Measurements from ENCODE around the gene TMEM37. TPM values are rescaled to one million over a fixed set of nuclear protein-coding genes. Genes with fewer than 3 reads are reported as not detected.

The TMEM37 gene
- polyA plus RNA-seq, 1 of the 3 experiments (the other 2 are of a cell fraction): 0.25 TPM

DNA sequence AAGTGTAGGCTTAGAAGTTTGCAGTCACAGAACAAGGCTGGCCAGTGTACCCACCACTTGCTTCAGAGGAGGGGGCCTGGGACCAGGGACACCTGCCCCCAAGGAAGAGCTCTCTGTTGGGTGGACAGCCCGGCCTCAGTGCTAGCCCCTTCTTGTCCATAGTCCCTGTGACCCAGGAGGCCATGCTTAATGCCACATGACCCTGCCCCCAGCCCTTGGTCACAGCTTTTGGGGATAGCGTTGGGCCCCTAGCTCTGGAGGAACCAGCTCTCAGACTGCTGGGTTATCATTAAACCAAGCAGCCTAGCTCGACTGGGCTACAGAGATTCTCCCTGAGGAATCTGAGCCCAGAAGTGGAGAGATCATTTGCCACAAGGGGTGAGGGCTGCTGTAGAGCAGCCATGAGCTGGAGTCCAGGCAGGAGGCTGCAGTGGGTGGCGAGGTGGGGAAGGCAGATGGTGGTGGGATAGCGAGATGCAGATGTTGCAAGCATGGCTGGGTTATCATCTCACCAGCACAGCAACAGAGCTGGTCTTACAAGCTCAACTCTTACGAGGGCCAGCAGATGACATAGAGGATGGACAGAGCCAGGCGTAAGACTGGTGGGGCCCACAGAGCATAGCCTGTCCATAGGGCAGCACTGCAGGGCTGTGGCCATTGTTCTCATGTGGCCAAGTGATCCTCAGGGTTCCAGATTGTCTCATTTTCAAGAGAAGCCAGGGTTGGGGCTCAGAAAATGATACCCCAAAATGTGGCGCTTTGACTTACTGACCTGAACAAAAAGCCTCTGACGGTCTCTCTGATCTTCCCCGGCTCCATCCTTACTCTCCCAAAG is 7.2 kb upstream of the TMEM37 start:
- Histone ChIP-seq H3K27ac (ENCODE audit: low read depth in 2 of 2, low read length in 1 of 2) (no peak overlapping the region), H3K4me3 (ENCODE audit: low read depth in 2 of 2, low read length in 1 of 2) (no peak overlapping the region), H3K36me3 (replicated peaks in 1 of 2; ENCODE audit: control insufficient read depth in 1 of 2, insufficient read depth in 2 of 2, low read length in 1 of 2) (no peaks in the 10 kb centered on the region), H3K4me1 (ENCODE audit: control insufficient read depth in 1 of 2, insufficient read depth in 2 of 2, low read depth in 1 of 2, low read length in 1 of 2) (peaks cover 0 to 3% of the 10 kb centered on the region in 2 experiments; a peak in 1 of 4 replicates), H3K27me3 (ENCODE audit: insufficient read depth) (peaks cover 7% of the 10 kb centered on the region), H3K9me2 (no peaks in the 10 kb centered on the region), H3K79me2 (ENCODE audit: insufficient read depth) (no peaks in the 10 kb centered on the region), H2AFZ (ENCODE audit: low read depth) (no peak overlapping the region), H3F3A (replicated peaks; ENCODE audit: insufficient read depth) (no peaks in the 10 kb centered on the region), H4K20me1 (ENCODE audit: insufficient read depth) (no peaks in the 10 kb centered on the region), H3K9ac (no peak overlapping the region), H3K4me2 (no peak overlapping the region), H3K9me3 (no peaks in the 10 kb centered on the region)
- 50% methylated on average over 7 of the region's 10 CpGs for WGBS (ENCODE audit: low lambda C conversion rate)
- POLR2A ChIA-PET: no interaction called here
- no peak for DNase-seq
- TF ChIP-seq, protein P1, sequence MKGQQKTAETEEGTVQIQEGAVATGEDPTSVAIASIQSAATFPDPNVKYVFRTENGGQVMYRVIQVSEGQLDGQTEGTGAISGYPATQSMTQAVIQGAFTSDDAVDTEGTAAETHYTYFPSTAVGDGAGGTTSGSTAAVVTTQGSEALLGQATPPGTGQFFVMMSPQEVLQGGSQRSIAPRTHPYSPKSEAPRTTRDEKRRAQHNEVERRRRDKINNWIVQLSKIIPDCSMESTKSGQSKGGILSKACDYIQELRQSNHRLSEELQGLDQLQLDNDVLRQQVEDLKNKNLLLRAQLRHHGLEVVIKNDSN (IDR thresholded peaks at IDR 0.05; ENCODE audit: borderline replicate concordance, low read depth): no peak
- TF ChIP-seq GATA2 (CRISPR knock-in tag; IDR thresholded peaks at IDR 0.05) (no peak), CHD2 (IDR thresholded peaks at IDR 0.05; ENCODE audit: low read length, partially characterized antibody) (no peak), GABPA (IDR thresholded peaks at IDR 0.05; ENCODE audit: low read depth) (no peak), FOXJ3 (CRISPR knock-in tag; IDR thresholded peaks at IDR 0.05) (no peak), FOXM1 (IDR thresholded peaks at IDR 0.05; ENCODE audit: low read depth) (no peak), EP300 (IDR thresholded peaks at IDR 0.05; ENCODE audit: borderline replicate concordance in 1 of 2, low read depth in 1 of 2, low read length in 1 of 2) (no peak), MEF2A (IDR thresholded peaks at IDR 0.05; ENCODE audit: borderline replicate concordance, low read depth) (no peak), RXRA (IDR thresholded peaks at IDR 0.05; ENCODE audit: borderline replicate concordance, low read depth) (no peak)
- TF ChIP-seq, protein P2, sequence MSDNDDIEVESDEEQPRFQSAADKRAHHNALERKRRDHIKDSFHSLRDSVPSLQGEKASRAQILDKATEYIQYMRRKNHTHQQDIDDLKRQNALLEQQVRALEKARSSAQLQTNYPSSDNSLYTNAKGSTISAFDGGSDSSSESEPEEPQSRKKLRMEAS (IDR thresholded peaks at IDR 0.05; ENCODE audit: low read depth): no peak
- CTCF ChIA-PET: interaction anchor here (1.2 to 3.8 kb wide), 3 partner anchors 11 to 52 kb away, joined by 3 to 17 read pairs (median 5); no protein-coding TSS in a partner anchor

DNA sequence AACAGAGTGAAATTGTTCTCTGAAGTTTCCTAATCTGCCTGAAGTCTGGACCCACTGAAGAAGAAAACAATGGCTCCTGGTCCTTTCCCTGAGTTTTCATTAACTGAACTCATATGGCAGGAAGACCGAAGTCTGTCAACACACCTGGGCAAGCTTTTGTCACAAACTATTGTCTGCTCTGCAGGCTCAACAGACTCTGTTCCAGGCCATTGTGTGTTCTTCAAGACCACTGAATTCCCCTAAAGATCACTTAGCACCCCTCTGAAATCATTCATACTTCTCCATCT is 6.6 kb upstream of the TMEM37 start:
- no peak for DNase-seq
- Histone ChIP-seq H2AFZ (ENCODE audit: low read depth) (no peak overlapping the region), H3K27ac (ENCODE audit: low read depth in 2 of 2, low read length in 1 of 2) (no peak overlapping the region), H3K4me1 (ENCODE audit: control insufficient read depth in 1 of 2, insufficient read depth in 2 of 2, low read depth in 1 of 2, low read length in 1 of 2) (peaks cover 0 to 3% of the 10 kb centered on the region in 2 experiments; a peak in 2 of 4 replicates), H3K4me2 (no peak overlapping the region), H3K36me3 (replicated peaks in 1 of 2; ENCODE audit: control insufficient read depth in 1 of 2, insufficient read depth in 2 of 2, low read length in 1 of 2) (no peaks in the 10 kb centered on the region), H4K20me1 (ENCODE audit: insufficient read depth) (no peaks in the 10 kb centered on the region), H3K9me3 (no peaks in the 10 kb centered on the region), H3F3A (replicated peaks; ENCODE audit: insufficient read depth) (no peaks in the 10 kb centered on the region), H3K9ac (no peak overlapping the region), H3K79me2 (ENCODE audit: insufficient read depth) (no peaks in the 10 kb centered on the region), H3K9me2 (no peaks in the 10 kb centered on the region), H3K27me3 (ENCODE audit: insufficient read depth) (peaks cover 7% of the 10 kb centered on the region), H3K4me3 (ENCODE audit: low read depth in 2 of 2, low read length in 1 of 2) (no peak overlapping the region)
- CTCF ChIA-PET: interaction anchor here (1.9 to 3.8 kb wide), 2 partner anchors 15 to 51 kb away, joined by 5 to 17 read pairs; no protein-coding TSS in a partner anchor
- WGBS (ENCODE audit: low lambda C conversion rate): 67% methylated on average over 1 of the region's 1 CpG
- POLR2A ChIA-PET: no interaction called here
- no peak for TF ChIP-seq EZH2phosphoT487 (IDR thresholded peaks at IDR 0.05; ENCODE audit: borderline replicate concordance, low read depth)
- no peak for TF ChIP-seq YY1 (IDR thresholded peaks at IDR 0.05; ENCODE audit: low read depth)
- TF ChIP-seq MXI1 (IDR thresholded peaks at IDR 0.05; ENCODE audit: low read depth, low read length): no peak
- TF ChIP-seq, protein P3, sequence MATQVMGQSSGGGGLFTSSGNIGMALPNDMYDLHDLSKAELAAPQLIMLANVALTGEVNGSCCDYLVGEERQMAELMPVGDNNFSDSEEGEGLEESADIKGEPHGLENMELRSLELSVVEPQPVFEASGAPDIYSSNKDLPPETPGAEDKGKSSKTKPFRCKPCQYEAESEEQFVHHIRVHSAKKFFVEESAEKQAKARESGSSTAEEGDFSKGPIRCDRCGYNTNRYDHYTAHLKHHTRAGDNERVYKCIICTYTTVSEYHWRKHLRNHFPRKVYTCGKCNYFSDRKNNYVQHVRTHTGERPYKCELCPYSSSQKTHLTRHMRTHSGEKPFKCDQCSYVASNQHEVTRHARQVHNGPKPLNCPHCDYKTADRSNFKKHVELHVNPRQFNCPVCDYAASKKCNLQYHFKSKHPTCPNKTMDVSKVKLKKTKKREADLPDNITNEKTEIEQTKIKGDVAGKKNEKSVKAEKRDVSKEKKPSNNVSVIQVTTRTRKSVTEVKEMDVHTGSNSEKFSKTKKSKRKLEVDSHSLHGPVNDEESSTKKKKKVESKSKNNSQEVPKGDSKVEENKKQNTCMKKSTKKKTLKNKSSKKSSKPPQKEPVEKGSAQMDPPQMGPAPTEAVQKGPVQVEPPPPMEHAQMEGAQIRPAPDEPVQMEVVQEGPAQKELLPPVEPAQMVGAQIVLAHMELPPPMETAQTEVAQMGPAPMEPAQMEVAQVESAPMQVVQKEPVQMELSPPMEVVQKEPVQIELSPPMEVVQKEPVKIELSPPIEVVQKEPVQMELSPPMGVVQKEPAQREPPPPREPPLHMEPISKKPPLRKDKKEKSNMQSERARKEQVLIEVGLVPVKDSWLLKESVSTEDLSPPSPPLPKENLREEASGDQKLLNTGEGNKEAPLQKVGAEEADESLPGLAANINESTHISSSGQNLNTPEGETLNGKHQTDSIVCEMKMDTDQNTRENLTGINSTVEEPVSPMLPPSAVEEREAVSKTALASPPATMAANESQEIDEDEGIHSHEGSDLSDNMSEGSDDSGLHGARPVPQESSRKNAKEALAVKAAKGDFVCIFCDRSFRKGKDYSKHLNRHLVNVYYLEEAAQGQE (IDR thresholded peaks at IDR 0.05; ENCODE audit: low read depth, low read length): no peak
- TF ChIP-seq, protein P4, sequence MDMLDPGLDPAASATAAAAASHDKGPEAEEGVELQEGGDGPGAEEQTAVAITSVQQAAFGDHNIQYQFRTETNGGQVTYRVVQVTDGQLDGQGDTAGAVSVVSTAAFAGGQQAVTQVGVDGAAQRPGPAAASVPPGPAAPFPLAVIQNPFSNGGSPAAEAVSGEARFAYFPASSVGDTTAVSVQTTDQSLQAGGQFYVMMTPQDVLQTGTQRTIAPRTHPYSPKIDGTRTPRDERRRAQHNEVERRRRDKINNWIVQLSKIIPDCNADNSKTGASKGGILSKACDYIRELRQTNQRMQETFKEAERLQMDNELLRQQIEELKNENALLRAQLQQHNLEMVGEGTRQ (IDR thresholded peaks at IDR 0.05; ENCODE audit: borderline replicate concordance, low read depth, low read length): no peak
- no peak for TF ChIP-seq EP300 (IDR thresholded peaks at IDR 0.05; ENCODE audit: borderline replicate concordance in 1 of 2, low read depth in 1 of 2, low read length in 1 of 2)
- no peak for TF ChIP-seq RAD21 (IDR thresholded peaks at IDR 0.05; ENCODE audit: low read length)
- TF ChIP-seq, protein P5, sequence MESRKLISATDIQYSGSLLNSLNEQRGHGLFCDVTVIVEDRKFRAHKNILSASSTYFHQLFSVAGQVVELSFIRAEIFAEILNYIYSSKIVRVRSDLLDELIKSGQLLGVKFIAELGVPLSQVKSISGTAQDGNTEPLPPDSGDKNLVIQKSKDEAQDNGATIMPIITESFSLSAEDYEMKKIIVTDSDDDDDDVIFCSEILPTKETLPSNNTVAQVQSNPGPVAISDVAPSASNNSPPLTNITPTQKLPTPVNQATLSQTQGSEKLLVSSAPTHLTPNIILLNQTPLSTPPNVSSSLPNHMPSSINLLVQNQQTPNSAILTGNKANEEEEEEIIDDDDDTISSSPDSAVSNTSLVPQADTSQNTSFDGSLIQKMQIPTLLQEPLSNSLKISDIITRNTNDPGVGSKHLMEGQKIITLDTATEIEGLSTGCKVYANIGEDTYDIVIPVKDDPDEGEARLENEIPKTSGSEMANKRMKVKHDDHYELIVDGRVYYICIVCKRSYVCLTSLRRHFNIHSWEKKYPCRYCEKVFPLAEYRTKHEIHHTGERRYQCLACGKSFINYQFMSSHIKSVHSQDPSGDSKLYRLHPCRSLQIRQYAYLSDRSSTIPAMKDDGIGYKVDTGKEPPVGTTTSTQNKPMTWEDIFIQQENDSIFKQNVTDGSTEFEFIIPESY (IDR thresholded peaks at IDR 0.05; ENCODE audit: borderline replicate concordance, low read depth): no peak
- no peak for TF ChIP-seq MEF2A (IDR thresholded peaks at IDR 0.05; ENCODE audit: borderline replicate concordance, low read depth)
- no peak for TF ChIP-seq TAF1 (IDR thresholded peaks at IDR 0.05; ENCODE audit: borderline replicate concordance, low read depth, low read length)
- TF ChIP-seq TEAD4 (IDR thresholded peaks at IDR 0.05; ENCODE audit: borderline replicate concordance, insufficient read depth): no peak

Measured in SK-N-SH (cell line).